Activated B cell treated with CpG ODN at 0.5 μM for 24 hours (primary cell): Measurements from ENCODE around the gene LMBR1. TPM values are rescaled to one million over a fixed set of nuclear protein-coding genes. Genes with fewer than 3 reads are reported as not detected.
"Not testable (repeated sequence)": the region's sequence is repeated elsewhere in the genome, so short reads cannot be mapped to it uniquely, and the experiment has no call there.

Experiments used
- ATAC-seq: fragments of 200-7000 bp; cut with Tn5 transposase; one replicate; pipeline ENCODE4 v1.10.0; 2021; ENCODE audit warnings: low read depth, mild to moderate bottlenecking, moderate library complexity
- CTCF ChIA-PET: fragments of 350-600 bp; sonication (Branson Sonifier 250); formaldehyde crosslinking; loops from one replicate; lab custom pipeline; 2021; ENCODE audit warnings: antibody characterized with exemption; lab: Charles Lee
- POLR2A ChIA-PET: fragments of 350-600 bp; sonication (Branson Sonifier 250); formaldehyde crosslinking; loops from one replicate; lab custom pipeline; 2021; ENCODE audit warnings: antibody characterized with exemption; lab: Charles Lee
- DNase-seq: peaks from one replicate; pipeline ENCODE4 v3.0.0; 2022
- H3K27ac Mint-ChIP-seq: one replicate; pipeline ENCODE4 v1.8.0; 2020; ENCODE audit warnings: mixed read lengths
- H3K27me3 Mint-ChIP-seq: one replicate; pipeline ENCODE4 v1.8.0; 2021; ENCODE audit warnings: mixed read lengths
- H3K36me3 Mint-ChIP-seq: one replicate; pipeline ENCODE4 v1.8.0; 2021; ENCODE audit warnings: low read depth, mixed read lengths
- H3K4me1 Mint-ChIP-seq: one replicate; pipeline ENCODE4 v1.8.0; 2021; ENCODE audit warnings: mixed read lengths
- H3K4me3 Mint-ChIP-seq: one replicate; pipeline ENCODE4 v1.8.0; 2020; ENCODE audit warnings: mild to moderate bottlenecking, mixed read lengths
- H3K9me3 Mint-ChIP-seq: one replicate; pipeline ENCODE4 v1.8.0; 2020; ENCODE audit warnings: mixed read lengths
- intact Hi-C: fragments of 100-400 bp; cut with micrococcal nuclease; formaldehyde crosslinking; loops from one replicate; pipeline ENCODE4 v1.15.1; 2024
- total RNA-seq: library from RNA; stranded (reverse); gene quantifications from 2 replicates; pipeline ENCODE4 v1.2.3, GENCODE V29; 2022
- TF ChIP-seq, protein P1 (sequence below): fragments of 200-600 bp; IDR thresholded peaks from one replicate; pipeline ENCODE4 v1.8.0; 2022; ENCODE audit warnings: antibody characterized with exemption, mild to moderate bottlenecking

Gene LMBR1
- total RNA-seq, 1 donor from 2014 or later = 67.9 TPM

DNA sequence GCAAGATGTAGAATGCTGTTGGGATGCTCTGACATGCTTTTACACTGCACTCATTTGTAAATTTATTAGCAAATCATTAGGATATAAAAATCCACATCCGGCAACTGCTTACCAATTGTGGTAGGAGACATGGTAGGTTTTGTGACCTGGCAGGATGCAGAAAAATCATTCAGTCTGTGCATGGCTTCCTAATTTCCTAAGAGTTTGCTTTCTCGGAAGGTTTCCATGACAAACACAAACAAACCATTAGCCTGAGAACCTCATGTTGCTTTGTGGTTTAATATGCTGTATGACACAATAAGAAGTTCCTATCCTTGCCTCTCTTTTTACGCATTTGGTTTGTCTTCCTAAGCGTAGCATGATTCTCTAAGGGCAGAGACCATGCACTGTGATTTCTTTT is 14.7 kb upstream of the LMBR1 start:
- H3K36me3 Mint-ChIP-seq = no peaks in the 10 kb centered on the region
- H3K9me3 Mint-ChIP-seq = no peaks in the 10 kb centered on the region
- ChIA-PET POLR2A (interaction anchor here (0.7 kb wide), 1 partner anchor 231 kb away, joined by 3 read pairs; the partner anchor contains the start of gene UBE3C), CTCF (no interaction called here)
- H3K27me3 Mint-ChIP-seq = peaks cover 7% of the 10 kb centered on the region
- H3K27ac Mint-ChIP-seq = no peak overlapping the region
- no peak overlapping the region for H3K4me3 Mint-ChIP-seq
- intact Hi-C loops = loop anchor here (2.0 to 10.0 kb wide), 3 partner anchors 343 to 435 kb away; no protein-coding TSS in a partner anchor
- no peak for ATAC-seq
- peaks cover 4% of the 10 kb centered on the region for H3K4me1 Mint-ChIP-seq
- DNase-seq = no peak
- TF ChIP-seq, protein P1, sequence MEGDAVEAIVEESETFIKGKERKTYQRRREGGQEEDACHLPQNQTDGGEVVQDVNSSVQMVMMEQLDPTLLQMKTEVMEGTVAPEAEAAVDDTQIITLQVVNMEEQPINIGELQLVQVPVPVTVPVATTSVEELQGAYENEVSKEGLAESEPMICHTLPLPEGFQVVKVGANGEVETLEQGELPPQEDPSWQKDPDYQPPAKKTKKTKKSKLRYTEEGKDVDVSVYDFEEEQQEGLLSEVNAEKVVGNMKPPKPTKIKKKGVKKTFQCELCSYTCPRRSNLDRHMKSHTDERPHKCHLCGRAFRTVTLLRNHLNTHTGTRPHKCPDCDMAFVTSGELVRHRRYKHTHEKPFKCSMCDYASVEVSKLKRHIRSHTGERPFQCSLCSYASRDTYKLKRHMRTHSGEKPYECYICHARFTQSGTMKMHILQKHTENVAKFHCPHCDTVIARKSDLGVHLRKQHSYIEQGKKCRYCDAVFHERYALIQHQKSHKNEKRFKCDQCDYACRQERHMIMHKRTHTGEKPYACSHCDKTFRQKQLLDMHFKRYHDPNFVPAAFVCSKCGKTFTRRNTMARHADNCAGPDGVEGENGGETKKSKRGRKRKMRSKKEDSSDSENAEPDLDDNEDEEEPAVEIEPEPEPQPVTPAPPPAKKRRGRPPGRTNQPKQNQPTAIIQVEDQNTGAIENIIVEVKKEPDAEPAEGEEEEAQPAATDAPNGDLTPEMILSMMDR = no peak

DNA sequence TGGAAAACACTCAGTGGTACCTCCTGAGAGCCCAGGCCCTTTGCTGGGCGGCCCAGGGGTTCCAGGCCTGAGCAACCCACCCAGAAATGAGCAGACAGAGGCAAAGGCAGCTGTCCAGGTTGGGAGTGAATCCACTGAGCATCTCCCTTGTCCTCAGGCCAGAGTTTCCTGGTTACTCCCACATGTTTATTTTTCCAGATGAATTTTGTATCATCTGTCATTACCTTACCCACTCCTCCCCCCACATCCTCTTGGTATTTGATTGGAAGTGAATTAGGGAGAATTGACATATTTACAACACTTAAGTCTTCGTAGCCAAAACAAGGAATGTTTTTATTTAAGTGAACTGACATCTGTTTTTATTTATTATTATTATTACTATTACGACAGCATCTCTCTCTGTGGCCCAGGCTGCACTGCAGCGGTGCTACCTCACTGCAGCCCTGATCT is 13.2 kb upstream of the LMBR1 start:
- no peak for DNase-seq
- ChIA-PET POLR2A (interaction anchor here (0.6 kb wide), 1 partner anchor 1993 kb away, joined by 3 read pairs; no protein-coding TSS in a partner anchor), CTCF (no interaction called here)
- no peaks in the 10 kb centered on the region for H3K36me3 Mint-ChIP-seq
- H3K27ac Mint-ChIP-seq = no peak overlapping the region
- no peaks in the 10 kb centered on the region for H3K9me3 Mint-ChIP-seq
- H3K4me1 Mint-ChIP-seq = peaks cover 4% of the 10 kb centered on the region
- ATAC-seq = no peak
- intact Hi-C loops = loop anchor here (5.0 to 10.0 kb wide), 2 partner anchors 369 to 436 kb away; no protein-coding TSS in a partner anchor
- no peak overlapping the region for H3K4me3 Mint-ChIP-seq
- peaks cover 6% of the 10 kb centered on the region for H3K27me3 Mint-ChIP-seq
- TF ChIP-seq, protein P1 = no peak

- Mint-ChIP-seq H3K36me3 (no peaks in the 10 kb centered on the region), H3K4me1 (no peaks in the 10 kb centered on the region), H3K9me3 (no peaks in the 10 kb centered on the region), H3K4me3 (no peak overlapping the region), H3K27me3 (peaks cover 3% of the 10 kb centered on the region), H3K27ac (no peak overlapping the region)
- TF ChIP-seq, protein P1 = no peak
- intact Hi-C loops = loop anchor here (10.0 kb wide), 1 partner anchor 371 kb away; no protein-coding TSS in a partner anchor
- ATAC-seq (no peak), DNase-seq (no peak)
- POLR2A ChIA-PET = no interaction called here
- CTCF ChIA-PET = no interaction called here
These were observed 10.4 kb upstream of the LMBR1 start for GRCh38 chr7:156903232-156903909.

- intact Hi-C loops = loop anchor here (10.0 kb wide), 1 partner anchor 375 kb away; no protein-coding TSS in a partner anchor
- POLR2A ChIA-PET, H3K4me3 Mint-ChIP-seq, H3K9me3 Mint-ChIP-seq, ATAC-seq, H3K27me3 Mint-ChIP-seq, DNase-seq, CTCF ChIA-PET, H3K36me3 Mint-ChIP-seq, H3K27ac Mint-ChIP-seq: not testable (repeated sequence)
- peaks cover 16% of the 10 kb centered on the region for H3K4me1 Mint-ChIP-seq
These were observed 7.1 kb upstream of the LMBR1 start for GRCh38 chr7:156900093-156900492.

GRCh38 chr7:156898938-156899337 is 6.0 kb upstream of the LMBR1 start:
- ChIA-PET CTCF (no interaction called here), POLR2A (no interaction called here)
- no peak overlapping the region for H3K4me3 Mint-ChIP-seq
- intact Hi-C loops = loop anchor here (10.0 kb wide), 1 partner anchor 1254 kb away; the partner anchor contains the start of gene RBM33
- TF ChIP-seq, protein P1 = no peak
- no peaks in the 10 kb centered on the region for H3K9me3 Mint-ChIP-seq
- peaks cover 19% of the 10 kb centered on the region for H3K4me1 Mint-ChIP-seq
- no peaks in the 10 kb centered on the region for H3K36me3 Mint-ChIP-seq
- no peak overlapping the region for H3K27ac Mint-ChIP-seq
- no peak for DNase-seq
- ATAC-seq = no peak
- peaks cover 3% of the 10 kb centered on the region for H3K27me3 Mint-ChIP-seq
